HEK293 (cell line): ENCODE data around the gene LRRC51.

Source experiments
- CTCF ChIA-PET: fragments of 350-600 bp; formaldehyde crosslinking; extraction: SDS; loops from one replicate; lab custom pipeline; 2021; ENCODE audit warnings: antibody characterized with exemption; lab: Yijun Ruan, JAX
- POLR2A ChIA-PET: fragments of 300-600 bp; formaldehyde crosslinking; extraction: SDS; loops from one replicate; lab custom pipeline; 2020; ENCODE audit warnings: antibody characterized with exemption, inconsistent platforms; lab: Yijun Ruan, JAX
- H3K27ac ChIP-seq: fragments of 200-500 bp; sonication (Bioruptor generic); 2 replicates; pipeline ENCODE4 v1.5.1; 2014; ENCODE audit warnings: low read depth, low read length, control low read depth, inconsistent platforms; ENCODE audit errors: extremely low read depth
- H3K36me3 ChIP-seq, 2 experiments: fragments of 200-500 bp in 1 of 2; sonication (Bioruptor generic) in 1 of 2; 1 replicate in 1 of 2; 2 replicates in 1 of 2; pipeline ENCODE4 v1.5.1; 2014 to 2017; ENCODE audit warnings: inconsistent platforms in 2 of 2, low read length in 2 of 2; ENCODE audit not compliant: control insufficient read depth in 2 of 2, insufficient read depth in 1 of 2
- H3K4me1 ChIP-seq: fragments of 200-500 bp; sonication (Bioruptor generic); 2 replicates; pipeline ENCODE4 v1.5.1; 2014; ENCODE audit warnings: mild to moderate bottlenecking, low read length, inconsistent platforms; ENCODE audit not compliant: control insufficient read depth, insufficient read depth
- H3K4me3 ChIP-seq: 2 replicates; pipeline ENCODE4 v1.5.1; 2011; ENCODE audit warnings: low read depth, mild to moderate bottlenecking, control low read depth, low read length, moderate library complexity
- H3K9me3 ChIP-seq: fragments of 200-500 bp; sonication (Bioruptor generic); 2 replicates; pipeline ENCODE4 v1.5.1; 2014; ENCODE audit warnings: low read depth, low read length, inconsistent platforms; ENCODE audit not compliant: control insufficient read depth, insufficient read depth
- KLF7 ChIP-seq: fragments of 450-650 bp; formaldehyde crosslinking; IDR thresholded peaks from 2 replicates; pipeline ENCODE4 v1.5.1; 2016; ENCODE audit warnings: missing biosample characterization, missing genetic modification characterization, borderline replicate concordance
- PRDM4 ChIP-seq: fragments of 450-650 bp; formaldehyde crosslinking; IDR thresholded peaks from 2 replicates; pipeline ENCODE4 v1.5.1; 2017; ENCODE audit warnings: missing biosample characterization, missing genetic modification characterization
- RBAK ChIP-seq: fragments of 450-650 bp; formaldehyde crosslinking; IDR thresholded peaks from 2 replicates; pipeline ENCODE4 v1.5.1; 2016; ENCODE audit warnings: missing biosample characterization, missing genetic modification characterization
- ZBTB10 ChIP-seq: fragments of 450-650 bp; formaldehyde crosslinking; IDR thresholded peaks from 2 replicates; pipeline ENCODE4 v1.5.1; 2016; ENCODE audit warnings: missing biosample characterization, missing genetic modification characterization
- ZBTB17 ChIP-seq: fragments of 450-650 bp; formaldehyde crosslinking; IDR thresholded peaks from 2 replicates; pipeline ENCODE4 v1.5.1; 2016; ENCODE audit warnings: missing biosample characterization, missing genetic modification characterization
- ZNF132 ChIP-seq: fragments of 450-650 bp; formaldehyde crosslinking; IDR thresholded peaks from 2 replicates; pipeline ENCODE4 v1.5.1; 2017; ENCODE audit warnings: missing biosample characterization, missing genetic modification characterization, borderline replicate concordance
- ZNF26 ChIP-seq: fragments of 450-650 bp; formaldehyde crosslinking; IDR thresholded peaks from 2 replicates; pipeline ENCODE4 v1.5.1; 2016; ENCODE audit warnings: missing biosample characterization, missing genetic modification characterization
- ZNF266 ChIP-seq: fragments of 450-650 bp; formaldehyde crosslinking; IDR thresholded peaks from 2 replicates; pipeline ENCODE4 v1.5.1; 2016; ENCODE audit warnings: missing biosample characterization, missing genetic modification characterization, low read depth
- ZNF501 ChIP-seq: fragments of 450-650 bp; formaldehyde crosslinking; IDR thresholded peaks from 2 replicates; pipeline ENCODE4 v1.5.1; 2016; ENCODE audit warnings: missing biosample characterization, missing genetic modification characterization
- ZNF670 ChIP-seq: fragments of 450-650 bp; formaldehyde crosslinking; IDR thresholded peaks from 2 replicates; pipeline ENCODE4 v1.5.1; 2016; ENCODE audit warnings: missing biosample characterization, missing genetic modification characterization, low read depth
- ZSCAN18 ChIP-seq: fragments of 450-650 bp; formaldehyde crosslinking; IDR thresholded peaks from 2 replicates; pipeline ENCODE4 v1.5.1; 2016; ENCODE audit warnings: missing biosample characterization, missing genetic modification characterization
- ZSCAN4 ChIP-seq: fragments of 450-650 bp; formaldehyde crosslinking; IDR thresholded peaks from 2 replicates; pipeline ENCODE4 v1.5.1; 2017; ENCODE audit warnings: missing biosample characterization, missing genetic modification characterization
- ZSCAN5A ChIP-seq: fragments of 450-650 bp; formaldehyde crosslinking; IDR thresholded peaks from 2 replicates; pipeline ENCODE4 v1.5.1; 2016; ENCODE audit warnings: missing biosample characterization, missing genetic modification characterization
- ZXDB ChIP-seq: fragments of 450-650 bp; formaldehyde crosslinking; IDR thresholded peaks from 2 replicates; pipeline ENCODE4 v1.5.1; 2016; ENCODE audit warnings: missing biosample characterization, missing genetic modification characterization

The LRRC51 gene

GRCh38 chr11:72112978-72113808 is 32.5 kb downstream of the LRRC51 start:
- Histone ChIP-seq H3K4me1 (no peaks in the 10 kb centered on the region), H3K4me3 (peak overlapping the region; percentile 20), H3K9me3 (no peaks in the 10 kb centered on the region), H3K36me3 (peaks cover 0 to 20% of the 10 kb centered on the region in 2 experiments; a peak in 1 of 3 replicates)
- POLR2A ChIA-PET: interaction anchor here (1.0 to 1.3 kb wide), 9 partner anchors 11 to 327 kb away, joined by 3 to 7 read pairs (median 4); partner anchors contain the start of gene LAMTOR1
- TF ChIP-seq ZNF26 (tag by site-specific recombination): no peak
- TF ChIP-seq ZXDB (tag by site-specific recombination): 0 out of 2 replicates have a peak, but pooled peaks have one; percentile 9
- no peak for TF ChIP-seq ZNF132 (tag by site-specific recombination)
- no peak for TF ChIP-seq ZSCAN18 (tag by site-specific recombination)
- TF ChIP-seq ZSCAN4 (tag by site-specific recombination): no peak
- TF ChIP-seq ZNF670: no peak
- TF ChIP-seq ZBTB17: 0 out of 2 replicates have a peak, but pooled peaks have one; percentile 39
- TF ChIP-seq RBAK (tag by site-specific recombination): no peak
- 0 out of 2 replicates have a peak, but pooled peaks have one; percentile 8 for TF ChIP-seq KLF7 (tag by site-specific recombination)
- no peak for TF ChIP-seq ZNF266 (tag by site-specific recombination)
- no peak for TF ChIP-seq ZSCAN5A (tag by site-specific recombination)
- TF ChIP-seq ZBTB10 (tag by site-specific recombination): no peak
- no peak for TF ChIP-seq PRDM4
- 0 out of 2 replicates have a peak, but pooled peaks have one; percentile 10 for TF ChIP-seq ZNF501 (tag by site-specific recombination)
- TF ChIP-seq, all 188 proteins: peak for 4
- CTCF ChIA-PET: interaction anchor here (0.6 to 1.7 kb wide), 3 partner anchors 12 to 357 kb away, joined by 3 to 4 read pairs (median 4); no protein-coding TSS in a partner anchor
- peak overlapping the region; percentile 66; the same call in 1 of the 2 replicates for H3K27ac ChIP-seq
